Nephron (organoid): Measurements from ENCODE around the gene PPP2R2C.

Source experiments
- H3K27ac Mint-ChIP-seq, 3 experiments: 2 replicates each; pipeline ENCODE4 v1.8.0; 2020; ENCODE audit warnings: mixed read lengths in 3 of 3, mild to moderate bottlenecking in 2 of 3, moderate library complexity in 1 of 3
- H3K27me3 Mint-ChIP-seq: 2 replicates; pipeline ENCODE4 v1.8.0; 2021; ENCODE audit warnings: low read depth, mild to moderate bottlenecking, moderate library complexity, mixed read lengths
- H3K36me3 Mint-ChIP-seq: 2 replicates; pipeline ENCODE4 v1.8.0; 2020; ENCODE audit warnings: low read depth, mixed read lengths
- H3K4me1 Mint-ChIP-seq: 2 replicates; pipeline ENCODE4 v1.8.0; 2020; ENCODE audit warnings: mixed read lengths
- H3K4me3 Mint-ChIP-seq, 3 experiments: 2 replicates each; pipeline ENCODE4 v1.8.0; 2020; ENCODE audit warnings: mild to moderate bottlenecking in 3 of 3, mixed read lengths in 3 of 3, moderate library complexity in 2 of 3
- H3K9me3 Mint-ChIP-seq: 2 replicates; pipeline ENCODE4 v1.8.0; 2020; ENCODE audit warnings: mixed read lengths
- TF ChIP-seq, protein P1 (sequence below), 3 experiments: fragments of 200-600 bp; sonication (generic); IDR thresholded peaks; one replicate each; pipeline ENCODE4 v1.5.0; 2021; ENCODE audit warnings: antibody characterized with exemption in 3 of 3; ENCODE audit not compliant: unreplicated experiment in 3 of 3

Gene PPP2R2C

GRCh38 chr4:6301732-6302442 lies 170.5 kb downstream of the PPP2R2C start:
- H3K4me3 Mint-ChIP-seq: no peak overlapping the region
- H3K27me3 Mint-ChIP-seq: peaks cover 6% of the 10 kb centered on the region
- TF ChIP-seq, protein P1, sequence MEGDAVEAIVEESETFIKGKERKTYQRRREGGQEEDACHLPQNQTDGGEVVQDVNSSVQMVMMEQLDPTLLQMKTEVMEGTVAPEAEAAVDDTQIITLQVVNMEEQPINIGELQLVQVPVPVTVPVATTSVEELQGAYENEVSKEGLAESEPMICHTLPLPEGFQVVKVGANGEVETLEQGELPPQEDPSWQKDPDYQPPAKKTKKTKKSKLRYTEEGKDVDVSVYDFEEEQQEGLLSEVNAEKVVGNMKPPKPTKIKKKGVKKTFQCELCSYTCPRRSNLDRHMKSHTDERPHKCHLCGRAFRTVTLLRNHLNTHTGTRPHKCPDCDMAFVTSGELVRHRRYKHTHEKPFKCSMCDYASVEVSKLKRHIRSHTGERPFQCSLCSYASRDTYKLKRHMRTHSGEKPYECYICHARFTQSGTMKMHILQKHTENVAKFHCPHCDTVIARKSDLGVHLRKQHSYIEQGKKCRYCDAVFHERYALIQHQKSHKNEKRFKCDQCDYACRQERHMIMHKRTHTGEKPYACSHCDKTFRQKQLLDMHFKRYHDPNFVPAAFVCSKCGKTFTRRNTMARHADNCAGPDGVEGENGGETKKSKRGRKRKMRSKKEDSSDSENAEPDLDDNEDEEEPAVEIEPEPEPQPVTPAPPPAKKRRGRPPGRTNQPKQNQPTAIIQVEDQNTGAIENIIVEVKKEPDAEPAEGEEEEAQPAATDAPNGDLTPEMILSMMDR (IDR thresholded peaks at IDR 0.05; ENCODE audit: unreplicated experiment in 3 of 3): no peak
- H3K36me3 Mint-ChIP-seq: peaks cover 37% of the 10 kb centered on the region
- no peaks in the 10 kb centered on the region for H3K4me1 Mint-ChIP-seq
- H3K27ac Mint-ChIP-seq: no peak overlapping the region
- H3K9me3 Mint-ChIP-seq: no peaks in the 10 kb centered on the region

DNA sequence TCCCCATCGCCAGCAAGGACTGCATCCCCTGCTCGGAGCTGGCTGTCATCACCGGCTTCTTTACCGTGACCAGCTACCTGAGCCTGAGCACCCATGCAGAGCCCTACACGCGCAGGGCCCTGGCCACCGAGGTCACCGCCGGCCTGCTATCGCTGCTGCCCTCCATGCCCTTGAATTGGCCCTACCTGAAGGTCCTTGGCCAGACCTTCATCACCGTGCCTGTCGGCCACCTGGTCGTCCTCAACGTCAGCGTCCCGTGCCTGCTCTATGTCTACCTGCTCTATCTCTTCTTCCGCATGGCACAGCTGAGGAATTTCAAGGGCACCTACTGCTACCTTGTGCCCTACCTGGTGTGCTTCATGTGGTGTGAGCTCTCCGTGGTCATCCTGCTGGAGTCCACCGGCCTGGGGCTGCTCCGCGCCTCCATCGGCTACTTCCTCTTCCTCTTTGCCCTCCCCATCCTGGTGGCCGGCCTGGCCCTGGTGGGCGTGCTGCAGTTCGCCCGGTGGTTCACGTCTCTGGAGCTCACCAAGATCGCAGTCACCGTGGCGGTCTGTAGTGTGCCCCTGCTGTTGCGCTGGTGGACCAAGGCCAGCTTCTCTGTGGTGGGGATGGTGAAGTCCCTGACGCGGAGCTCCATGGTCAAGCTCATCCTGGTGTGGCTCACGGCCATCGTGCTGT lies 171.2 kb downstream of the PPP2R2C start:
- Mint-ChIP-seq H3K27me3 (no peaks in the 10 kb centered on the region), H3K4me3 (no peak overlapping the region), H3K36me3 (peaks cover 38% of the 10 kb centered on the region), H3K9me3 (no peaks in the 10 kb centered on the region), H3K4me1 (no peaks in the 10 kb centered on the region), H3K27ac (no peak overlapping the region)
- TF ChIP-seq, protein P1 (IDR thresholded peaks at IDR 0.05; ENCODE audit: unreplicated experiment in 3 of 3): no peak

GRCh38 chr4:6300359-6300758 lies 172.1 kb downstream of the PPP2R2C start:
- Mint-ChIP-seq H3K4me1 (no peaks in the 10 kb centered on the region), H3K27me3 (no peaks in the 10 kb centered on the region), H3K36me3 (peaks cover 44% of the 10 kb centered on the region), H3K4me3 (no peak overlapping the region), H3K9me3 (no peaks in the 10 kb centered on the region), H3K27ac (no peak overlapping the region)
- TF ChIP-seq, protein P1 (IDR thresholded peaks at IDR 0.05; ENCODE audit: unreplicated experiment in 3 of 3): no peak

DNA sequence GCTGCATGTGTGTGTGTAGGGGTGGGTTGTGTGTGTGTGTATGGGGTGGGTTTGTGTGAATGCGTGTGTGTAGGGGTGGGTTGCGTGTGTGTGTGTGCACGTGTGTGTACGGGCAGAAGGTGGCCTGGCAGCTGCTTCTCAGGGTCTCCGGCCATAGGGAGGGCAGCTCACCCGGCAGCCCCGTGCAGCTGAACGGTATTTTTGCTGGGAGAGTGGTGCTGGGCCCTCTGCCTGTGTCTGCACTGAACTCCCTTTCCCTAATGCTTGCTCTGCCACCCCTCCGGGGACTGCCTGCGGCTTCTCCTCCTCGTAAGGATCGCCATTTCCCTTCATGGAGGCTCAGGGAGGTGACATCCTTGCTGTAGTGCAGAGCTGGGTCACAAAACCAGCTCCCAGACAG lies 172.5 kb downstream of the PPP2R2C start:
- no peak overlapping the region for H3K27ac Mint-ChIP-seq
- H3K9me3 Mint-ChIP-seq: no peaks in the 10 kb centered on the region
- no peak overlapping the region for H3K4me3 Mint-ChIP-seq
- H3K27me3 Mint-ChIP-seq: no peaks in the 10 kb centered on the region
- H3K4me1 Mint-ChIP-seq: no peaks in the 10 kb centered on the region
- TF ChIP-seq, protein P1 (IDR thresholded peaks at IDR 0.05; ENCODE audit: unreplicated experiment in 3 of 3): no peak
- H3K36me3 Mint-ChIP-seq: peaks cover 49% of the 10 kb centered on the region

- Mint-ChIP-seq H3K27ac (no peak overlapping the region), H3K4me1 (no peaks in the 10 kb centered on the region), H3K9me3 (no peaks in the 10 kb centered on the region), H3K4me3 (no peak overlapping the region), H3K27me3 (no peaks in the 10 kb centered on the region), H3K36me3 (peaks cover 53% of the 10 kb centered on the region)
- TF ChIP-seq, protein P1 (IDR thresholded peaks at IDR 0.05; ENCODE audit: unreplicated experiment in 3 of 3): no peak
Measured at GRCh38 chr4:6298852-6299251, 173.6 kb downstream of the PPP2R2C start.

DNA sequence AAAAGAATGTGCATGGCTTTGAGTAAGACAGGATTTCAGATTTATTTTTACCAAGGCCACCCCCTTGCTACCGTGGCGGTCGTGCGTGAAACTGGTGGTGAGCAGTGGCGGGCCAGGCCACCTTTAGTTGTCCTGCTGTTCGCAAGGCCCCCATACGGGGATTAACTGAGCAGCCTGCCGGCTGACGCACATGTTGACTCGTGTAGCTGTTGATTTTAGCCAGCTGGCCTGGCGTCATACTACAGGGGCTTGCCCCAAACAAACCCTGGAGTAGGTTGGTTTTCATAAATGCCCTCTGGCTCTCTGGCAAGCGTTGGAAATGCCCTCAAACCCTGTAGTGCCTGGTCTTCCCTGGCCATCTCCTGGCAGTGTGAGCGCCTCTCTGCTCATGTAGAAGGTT lies 174.4 kb downstream of the PPP2R2C start:
- peaks cover 53% of the 10 kb centered on the region for H3K36me3 Mint-ChIP-seq
- H3K9me3 Mint-ChIP-seq: no peaks in the 10 kb centered on the region
- no peak overlapping the region for H3K27ac Mint-ChIP-seq

More for the DNA sequence above, 174.4 kb downstream of the PPP2R2C start:
- no peaks in the 10 kb centered on the region for H3K4me1 Mint-ChIP-seq
- H3K4me3 Mint-ChIP-seq: no peak overlapping the region
- TF ChIP-seq, protein P1 (IDR thresholded peaks at IDR 0.05; ENCODE audit: unreplicated experiment in 3 of 3): no peak
- no peaks in the 10 kb centered on the region for H3K27me3 Mint-ChIP-seq
